ENCODE results near the gene VPS26C. TPM values are rescaled to one million over a fixed set of nuclear protein-coding genes. Genes with fewer than 3 reads are reported as not detected.

VPS26C gene
- total and polyA plus RNA-seq, 2 of the 8 experiments (the other 6 are each of a cell fraction or from before 2014, with no cell fraction given), result 43.5 to 71.6 TPM

- Histone ChIP-seq H3K56ac (replicated peaks; ENCODE audit: insufficient read length, low read depth, low read length) (no peak overlapping the region), H4K20me1 (replicated peaks in 1 of 2; ENCODE audit: control insufficient read depth in 1 of 2, insufficient read depth in 2 of 2, low read length in 2 of 2) (no peaks in the 10 kb centered on the region), H3K4ac (replicated peaks; ENCODE audit: insufficient read length, low read depth, low read length) (no peak overlapping the region), H2BK15ac (ENCODE audit: low read length) (no peak overlapping the region), H4K5ac (ENCODE audit: insufficient read length, low read depth, low read length) (no peak overlapping the region), H4K8ac (ENCODE audit: extremely low read depth, insufficient read depth, low read length) (no peak overlapping the region), H3K27ac (ENCODE audit: low read depth, low read length) (no peak overlapping the region), H2BK5ac (ENCODE audit: low read depth, low read length) (no peak overlapping the region), H2BK20ac (ENCODE audit: low read length) (no peak overlapping the region), H3K79me2 (ENCODE audit: control insufficient read depth in 1 of 2, insufficient read depth in 2 of 2, low read length in 2 of 2) (no peaks in the 10 kb centered on the region), H2BK120ac (replicated peaks; ENCODE audit: low read depth, low read length) (no peak overlapping the region), H2AFZ (ENCODE audit: low read length) (no peak overlapping the region), H2AK5ac (ENCODE audit: low read depth, low read length) (no peak overlapping the region), H3K27me3 (replicated peaks in 1 of 4; ENCODE audit: control insufficient read depth in 3 of 4, extremely low read depth in 1 of 4, insufficient read depth in 3 of 4, low read length in 3 of 4) (no peaks in the 10 kb centered on the region), H3K18ac (ENCODE audit: extremely low read depth, low read length) (no peak overlapping the region), H3K4me1 (replicated peaks in 1 of 4; ENCODE audit: control insufficient read depth in 3 of 4, insufficient read depth in 4 of 4, low read length in 3 of 4) (peaks cover 0 to 3% (median 0%) of the 10 kb centered on the region in 4 experiments; a peak in 2 of 7 replicates), H3K79me1 (ENCODE audit: low read depth, low read length) (no peaks in the 10 kb centered on the region), H3K14ac (ENCODE audit: insufficient read length) (no peak overlapping the region), H3K36me3 (ENCODE audit: control insufficient read depth in 2 of 4, insufficient read depth in 4 of 4, low read length in 3 of 4) (no peaks in the 10 kb centered on the region), H3K23ac (ENCODE audit: insufficient read length) (no peak overlapping the region), H4K91ac (replicated peaks; ENCODE audit: insufficient read length, low read length) (no peak overlapping the region), H3K9ac (replicated peaks in 1 of 4; ENCODE audit: extremely low read depth in 1 of 4, low read depth in 3 of 4, low read length in 3 of 4) (no peak overlapping the region), H3K9me3 (ENCODE audit: insufficient read depth in 2 of 2, low read depth in 1 of 2, low read length in 1 of 2) (no peaks in the 10 kb centered on the region), H2BK12ac (ENCODE audit: low read depth, low read length) (no peak overlapping the region), H3K23me2 (ENCODE audit: low read depth, low read length) (no peaks in the 10 kb centered on the region), H3K4me3 (ENCODE audit: extremely low read depth in 1 of 4, insufficient read depth in 2 of 4, low read depth in 3 of 4, low read length in 4 of 4) (no peak overlapping the region), H3K4me2 (ENCODE audit: insufficient read depth in 1 of 2, low read depth in 2 of 2, low read length in 2 of 2) (no peak overlapping the region)
- WGBS, 2 experiments (ENCODE audit: extremely low coverage in 1 of 2, insufficient coverage in 1 of 2, insufficient read length in 1 of 2, insufficient replicate concordance in 2 of 2, low coverage in 1 of 2, low lambda C conversion rate in 2 of 2, missing lambda C conversion rate in 1 of 2), result 87% methylated on average over 3 of the region's 3 CpGs; no CpG with 5 or more reads in 1 of the 2 experiments
- no peak for FAIRE-seq
- DNase-seq (ENCODE audit: low read depth in 1 of 2, low spot score in 2 of 2), result no peak
- CTCF ChIA-PET (ENCODE audit: partially characterized antibody), result no interaction called here
- POLR2A ChIA-PET (ENCODE audit: partially characterized antibody), result no interaction called here
- TF ChIP-seq KDM5A (IDR thresholded peaks at IDR 0.05; ENCODE audit: low read length) (no peak), BCL11A (IDR thresholded peaks at IDR 0.05; ENCODE audit: low read depth in 2 of 2, low read length in 2 of 2) (no peak), SAP30 (IDR thresholded peaks at IDR 0.05; ENCODE audit: insufficient read depth, insufficient replicate concordance, low read length) (no peak), BACH1 (IDR thresholded peaks at IDR 0.05; ENCODE audit: low read length) (no peak)
Measured at GRCh38 chr21:37292941-37293340, 25.8 kb upstream of the VPS26C start.
